ENCODE measurements around the gene FBXO36. TPM values are rescaled to one million over a fixed set of nuclear protein-coding genes. Genes with fewer than 3 reads are reported as not detected.

The FBXO36 gene
- polyA plus RNA-seq, 1 donor (not counting 4 experiments of a cell fraction or from before 2014, with no cell fraction given): 1.7 TPM

GRCh38 chr2:229910147-229910831, 12.0 kb upstream of the FBXO36 start:
- dilution Hi-C loops (cut with MboI; ENCODE audit: extremely low pct_ligation_motif_present, low sequenced_read_pairs): no loop called here
- Histone ChIP-seq H3K9me3 (ENCODE audit: control insufficient read depth, low read depth, low read length) (no peaks in the 10 kb centered on the region), H3K9ac (ENCODE audit: control insufficient read depth, extremely low read depth, insufficient read depth, low read length) (no peak overlapping the region), H3K4me1 (ENCODE audit: control insufficient read depth, extremely low read depth, insufficient read depth, low read length) (no peaks in the 10 kb centered on the region), H4K20me1 (ENCODE audit: control insufficient read depth, extremely low read depth, insufficient read depth, low read length) (peaks cover 6% of the 10 kb centered on the region), H3K36me3 (ENCODE audit: control insufficient read depth in 2 of 2, extremely low read depth in 1 of 2, insufficient read depth in 2 of 2, low read length in 2 of 2) (peaks cover 0 to 2% of the 10 kb centered on the region in 2 experiments), H3K79me2 (ENCODE audit: control insufficient read depth, insufficient read depth, low read length) (peaks cover 92% of the 10 kb centered on the region), H3K27me3 (ENCODE audit: control insufficient read depth, extremely low read depth, insufficient read depth, low read length) (no peaks in the 10 kb centered on the region), H2AFZ (ENCODE audit: control insufficient read depth, low read length) (no peak overlapping the region), H3K4me3 (ENCODE audit: control insufficient read depth in 2 of 3, extremely low read depth in 1 of 3, insufficient read depth in 2 of 3, low read depth in 1 of 3, low read length in 3 of 3) (no peak overlapping the region), H3K27ac (ENCODE audit: control insufficient read depth, insufficient read depth, low read length) (no peak overlapping the region), H3K9me1 (ENCODE audit: control insufficient read depth, extremely low read depth, insufficient read depth, low read length) (no peaks in the 10 kb centered on the region), H3K4me2 (ENCODE audit: control insufficient read depth, extremely low read depth, insufficient read depth, low read depth, low read length) (no peak overlapping the region)
- no peak for DNase-seq (ENCODE audit: low read depth, low spot score)
- peak; percentile 23 for FAIRE-seq
- TF ChIP-seq, protein P1, sequence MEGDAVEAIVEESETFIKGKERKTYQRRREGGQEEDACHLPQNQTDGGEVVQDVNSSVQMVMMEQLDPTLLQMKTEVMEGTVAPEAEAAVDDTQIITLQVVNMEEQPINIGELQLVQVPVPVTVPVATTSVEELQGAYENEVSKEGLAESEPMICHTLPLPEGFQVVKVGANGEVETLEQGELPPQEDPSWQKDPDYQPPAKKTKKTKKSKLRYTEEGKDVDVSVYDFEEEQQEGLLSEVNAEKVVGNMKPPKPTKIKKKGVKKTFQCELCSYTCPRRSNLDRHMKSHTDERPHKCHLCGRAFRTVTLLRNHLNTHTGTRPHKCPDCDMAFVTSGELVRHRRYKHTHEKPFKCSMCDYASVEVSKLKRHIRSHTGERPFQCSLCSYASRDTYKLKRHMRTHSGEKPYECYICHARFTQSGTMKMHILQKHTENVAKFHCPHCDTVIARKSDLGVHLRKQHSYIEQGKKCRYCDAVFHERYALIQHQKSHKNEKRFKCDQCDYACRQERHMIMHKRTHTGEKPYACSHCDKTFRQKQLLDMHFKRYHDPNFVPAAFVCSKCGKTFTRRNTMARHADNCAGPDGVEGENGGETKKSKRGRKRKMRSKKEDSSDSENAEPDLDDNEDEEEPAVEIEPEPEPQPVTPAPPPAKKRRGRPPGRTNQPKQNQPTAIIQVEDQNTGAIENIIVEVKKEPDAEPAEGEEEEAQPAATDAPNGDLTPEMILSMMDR (optimal IDR thresholded peaks at IDR 0.05 in 1 of 3, IDR thresholded peaks at IDR 0.05 in 1 of 3, conservative IDR thresholded peaks at IDR 0.05 in 1 of 3; ENCODE audit: extremely low read depth in 1 of 3, insufficient read depth in 2 of 3, low read length in 3 of 3): no peak
- TF ChIP-seq EZH2 (IDR thresholded peaks at IDR 0.05; ENCODE audit: low read length): no peak

GRCh38 chr2:229910832-229911412, 11.4 kb upstream of the FBXO36 start:
- Histone ChIP-seq H4K20me1 (ENCODE audit: control insufficient read depth, extremely low read depth, insufficient read depth, low read length) (peaks cover 8% of the 10 kb centered on the region), H3K4me2 (ENCODE audit: control insufficient read depth, extremely low read depth, insufficient read depth, low read depth, low read length) (no peak overlapping the region)
- dilution Hi-C loops (cut with MboI; ENCODE audit: extremely low pct_ligation_motif_present, low sequenced_read_pairs): no loop called here

More at GRCh38 chr2:229910832-229911412, 11.4 kb upstream of the FBXO36 start:
- DNase-seq (ENCODE audit: low read depth, low spot score) (no peak), FAIRE-seq (peak; percentile 71)
- Histone ChIP-seq H2AFZ (ENCODE audit: control insufficient read depth, low read length) (no peak overlapping the region), H3K9me3 (ENCODE audit: control insufficient read depth, low read depth, low read length) (no peaks in the 10 kb centered on the region), H3K9me1 (ENCODE audit: control insufficient read depth, extremely low read depth, insufficient read depth, low read length) (no peaks in the 10 kb centered on the region), H3K36me3 (ENCODE audit: control insufficient read depth in 2 of 2, extremely low read depth in 1 of 2, insufficient read depth in 2 of 2, low read length in 2 of 2) (peaks cover 0 to 2% of the 10 kb centered on the region in 2 experiments), H3K27me3 (ENCODE audit: control insufficient read depth, extremely low read depth, insufficient read depth, low read length) (no peaks in the 10 kb centered on the region), H3K4me3 (ENCODE audit: control insufficient read depth in 2 of 3, extremely low read depth in 1 of 3, insufficient read depth in 2 of 3, low read depth in 1 of 3, low read length in 3 of 3) (no peak overlapping the region), H3K4me1 (ENCODE audit: control insufficient read depth, extremely low read depth, insufficient read depth, low read length) (no peaks in the 10 kb centered on the region), H3K79me2 (ENCODE audit: control insufficient read depth, insufficient read depth, low read length) (peaks cover 92% of the 10 kb centered on the region), H3K9ac (ENCODE audit: control insufficient read depth, extremely low read depth, insufficient read depth, low read length) (no peak overlapping the region), H3K27ac (ENCODE audit: control insufficient read depth, insufficient read depth, low read length) (no peak overlapping the region)
- TF ChIP-seq, protein P1 (optimal IDR thresholded peaks at IDR 0.05 in 1 of 3, IDR thresholded peaks at IDR 0.05 in 1 of 3, conservative IDR thresholded peaks at IDR 0.05 in 1 of 3; ENCODE audit: extremely low read depth in 1 of 3, insufficient read depth in 2 of 3, low read length in 3 of 3): peak; percentile 5 to 45 (median 41)
- TF ChIP-seq EZH2 (IDR thresholded peaks at IDR 0.05; ENCODE audit: low read length): no peak

Measured in keratinocyte (primary cell).